HG02610 (cell line): ENCODE results near the gene REG4.
"Not testable (repeated sequence)": the region's sequence is repeated elsewhere in the genome, so short reads cannot be mapped to it uniquely, and the experiment has no call there.

Experiments
- ATAC-seq: cut with Tn5 transposase; IDR thresholded peaks from one replicate; pipeline ENCODE4 v1.9.1; 2021; ENCODE audit warnings: mild to moderate bottlenecking, moderate library complexity; ENCODE audit not compliant: unreplicated experiment

REG4 gene

GRCh38 chr1:119811387-119811786, at the start of gene REG4:
Gene REG4 (minus strand): TSS chr1:119811460. CDS start chr1:119808769, 2,691 bp downstream.
- no peak for ATAC-seq

GRCh38 chr1:119859647-119860046, 48.4 kb upstream of the REG4 start:
- ATAC-seq: no peak

GRCh38 chr1:119858556-119859214, 47.4 kb upstream of the REG4 start:
- not testable (repeated sequence) for ATAC-seq

GRCh38 chr1:119858126-119858525, 46.9 kb upstream of the REG4 start:
- no peak for ATAC-seq

GRCh38 chr1:119853155-119853554, 41.9 kb upstream of the REG4 start:
- no peak for ATAC-seq

GRCh38 chr1:119844206-119844605, 32.9 kb upstream of the REG4 start:
- ATAC-seq: not testable (repeated sequence)

GRCh38 chr1:119841306-119841705, 30.0 kb upstream of the REG4 start:
- ATAC-seq: no peak

GRCh38 chr1:119840745-119841144, 29.5 kb upstream of the REG4 start:
- no peak for ATAC-seq

GRCh38 chr1:119838236-119838635, 27.0 kb upstream of the REG4 start:
- ATAC-seq: no peak

- ATAC-seq: no peak
These were observed 23.7 kb upstream of the REG4 start for GRCh38 chr1:119834990-119835389.

GRCh38 chr1:119831027-119831426, 19.8 kb upstream of the REG4 start:
- no peak for ATAC-seq

GRCh38 chr1:119829625-119830024, 18.4 kb upstream of the REG4 start:
- ATAC-seq: no peak

GRCh38 chr1:119829006-119829405, 17.7 kb upstream of the REG4 start:
- not testable (repeated sequence) for ATAC-seq

- ATAC-seq: no peak
These were observed 17.0 kb upstream of the REG4 start for GRCh38 chr1:119828266-119828665.

- no peak for ATAC-seq
These were observed 15.8 kb upstream of the REG4 start for GRCh38 chr1:119827010-119827409.

GRCh38 chr1:119822406-119822805, 11.1 kb upstream of the REG4 start:
- ATAC-seq: no peak

- no peak for ATAC-seq
These were observed 6.9 kb upstream of the REG4 start for GRCh38 chr1:119818181-119818580.

- ATAC-seq: no peak
These were observed 5.1 kb upstream of the REG4 start for GRCh38 chr1:119816407-119816806.

- no peak for ATAC-seq
These were observed 4.7 kb upstream of the REG4 start for GRCh38 chr1:119815928-119816327.

- no peak for ATAC-seq
These were observed 4.1 kb upstream of the REG4 start for GRCh38 chr1:119815361-119815760.

- no peak for ATAC-seq
These were observed 3.0 kb upstream of the REG4 start for GRCh38 chr1:119814288-119814687.

GRCh38 chr1:119811985-119812557, 811 bp upstream of the REG4 start:
- ATAC-seq: no peak
